Activated CD4-positive, alpha-beta memory T cell treated with anti-CD3 and anti-CD28 coated beads for 36 hours (primary cell): ENCODE data around the gene ALDH1A3. TPM values are rescaled to one million over a fixed set of nuclear protein-coding genes. Genes with fewer than 3 reads are reported as not detected.

Source experiments
- CTCF ChIA-PET: fragments of 350-600 bp; sonication (Branson Sonifier 250); formaldehyde crosslinking; loops from one replicate; lab custom pipeline; 2021; ENCODE audit warnings: antibody characterized with exemption, inconsistent platforms; lab: Charles Lee
- POLR2A ChIA-PET: fragments of 350-600 bp; sonication (Branson Sonifier 250); formaldehyde crosslinking; loops from one replicate; lab custom pipeline; 2021; ENCODE audit warnings: antibody characterized with exemption; lab: Charles Lee
- DNase-seq: peaks from one replicate; pipeline ENCODE4 v3.0.0-alpha.2; 2020
- H3K27ac Mint-ChIP-seq: one replicate; pipeline ENCODE4 v1.8.0; 2021; ENCODE audit warnings: mixed read lengths
- H3K27me3 Mint-ChIP-seq: one replicate; pipeline ENCODE4 v1.8.0; 2021; ENCODE audit warnings: mixed read lengths
- H3K36me3 Mint-ChIP-seq: one replicate; pipeline ENCODE4 v1.8.0; 2021; ENCODE audit warnings: mixed read lengths
- H3K4me1 Mint-ChIP-seq: one replicate; pipeline ENCODE4 v1.8.0; 2021; ENCODE audit warnings: low read depth, mixed read lengths
- H3K4me3 Mint-ChIP-seq: one replicate; pipeline ENCODE4 v1.8.0; 2021; ENCODE audit warnings: mild to moderate bottlenecking, mixed read lengths
- H3K9me3 Mint-ChIP-seq: one replicate; pipeline ENCODE4 v1.8.0; 2021; ENCODE audit warnings: mixed read lengths
- intact Hi-C: fragments of 100-400 bp; cut with micrococcal nuclease; formaldehyde crosslinking; loops from one replicate; pipeline ENCODE4 v1.15.1; 2023
- total RNA-seq, 2 experiments: library from RNA; stranded (reverse); gene quantifications; one replicate each; pipeline ENCODE4 v1.2.3, GENCODE V29; 2021

ALDH1A3 gene
- total RNA-seq, 2 experiments from 2014 or later: not detected

DNA sequence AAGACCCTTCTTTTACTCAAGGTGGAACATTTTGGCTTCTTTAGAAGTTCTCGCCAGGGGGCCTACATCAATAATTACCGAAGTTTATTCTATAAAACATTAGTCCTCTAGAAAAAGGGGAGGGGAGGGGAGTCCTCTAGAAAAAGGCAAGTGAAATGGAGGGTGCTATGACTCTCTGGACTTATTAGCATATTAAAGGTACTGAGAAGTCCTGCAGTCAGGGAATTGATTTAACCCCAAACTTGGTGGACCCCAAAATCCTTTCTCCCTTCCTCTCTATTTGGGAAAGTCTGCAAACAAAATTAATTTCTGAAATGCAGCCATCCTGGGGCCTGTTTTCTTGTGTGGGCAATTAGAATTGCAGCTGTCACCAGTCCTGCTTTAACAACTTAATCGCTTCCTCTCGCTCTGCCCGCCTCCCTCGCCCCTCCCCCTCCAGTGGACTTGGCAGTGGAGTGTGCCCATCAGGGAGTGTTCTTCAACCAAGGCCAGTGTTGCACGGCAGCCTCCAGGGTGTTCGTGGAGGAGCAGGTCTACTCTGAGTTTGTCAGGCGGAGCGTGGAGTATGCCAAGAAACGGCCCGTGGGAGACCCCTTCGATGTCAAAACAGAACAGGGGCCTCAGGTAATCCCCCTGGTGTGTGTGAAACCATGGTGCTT lies 20.6 kb downstream of the ALDH1A3 start:
- no peak for DNase-seq
- intact Hi-C loops: no loop called here
- Mint-ChIP-seq H3K27ac (no peak overlapping the region), H3K4me3 (no peak overlapping the region), H3K9me3 (no peaks in the 10 kb centered on the region), H3K36me3 (no peaks in the 10 kb centered on the region), H3K4me1 (no peaks in the 10 kb centered on the region), H3K27me3 (peaks cover 2% of the 10 kb centered on the region)
- ChIA-PET CTCF (no interaction called here), POLR2A (no interaction called here)

DNA sequence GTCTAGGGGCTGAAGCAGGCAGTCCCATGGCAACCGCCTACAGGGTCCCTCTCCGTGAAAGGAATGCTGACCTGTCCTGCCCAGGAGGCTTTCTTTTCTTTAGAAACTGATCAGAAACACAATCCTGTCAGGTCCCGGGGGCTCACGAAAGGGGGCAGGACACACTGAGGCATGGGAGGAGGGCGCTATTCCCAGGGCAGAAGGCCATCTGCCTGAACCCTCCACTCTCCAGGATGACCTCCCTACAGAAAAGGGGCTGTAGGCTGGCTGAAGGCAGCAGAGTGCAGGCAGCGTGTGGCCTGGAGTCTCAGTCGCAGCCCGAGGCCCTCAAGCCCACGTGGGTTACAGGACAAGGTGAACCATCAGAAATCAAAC lies 21.2 kb downstream of the ALDH1A3 start:
- CTCF ChIA-PET: no interaction called here
- POLR2A ChIA-PET: no interaction called here
- Mint-ChIP-seq H3K36me3 (no peaks in the 10 kb centered on the region), H3K9me3 (no peaks in the 10 kb centered on the region), H3K27me3 (peaks cover 2% of the 10 kb centered on the region), H3K4me3 (no peak overlapping the region), H3K4me1 (no peaks in the 10 kb centered on the region), H3K27ac (no peak overlapping the region)
- no peak for DNase-seq
- intact Hi-C loops: no loop called here

DNA sequence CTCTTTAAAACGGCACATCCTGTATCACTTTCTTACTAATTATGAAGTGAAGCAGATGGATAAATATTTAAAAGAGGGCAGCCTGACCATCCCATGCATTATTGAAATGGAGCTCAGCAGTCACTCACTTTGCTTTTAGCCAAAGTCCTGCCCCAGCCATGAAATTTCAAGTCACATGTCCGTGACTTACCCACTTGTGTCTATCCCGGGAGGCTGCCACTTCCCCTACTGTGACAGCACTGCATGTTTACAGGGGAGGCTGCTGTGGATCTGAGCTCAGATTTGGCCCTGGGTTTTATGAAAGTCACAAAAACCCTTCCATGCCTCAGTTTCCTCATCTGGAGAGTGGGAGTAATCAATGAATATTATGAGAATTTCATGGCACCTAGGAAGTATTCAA lies 21.7 kb downstream of the ALDH1A3 start:
- H3K4me1 Mint-ChIP-seq: no peaks in the 10 kb centered on the region
- ChIA-PET POLR2A (no interaction called here), CTCF (no interaction called here)
- H3K9me3 Mint-ChIP-seq: no peaks in the 10 kb centered on the region
- intact Hi-C loops: no loop called here
- H3K27me3 Mint-ChIP-seq: peaks cover 2% of the 10 kb centered on the region
- no peak overlapping the region for H3K4me3 Mint-ChIP-seq
- no peak for DNase-seq
- no peak overlapping the region for H3K27ac Mint-ChIP-seq
- H3K36me3 Mint-ChIP-seq: no peaks in the 10 kb centered on the region

DNA sequence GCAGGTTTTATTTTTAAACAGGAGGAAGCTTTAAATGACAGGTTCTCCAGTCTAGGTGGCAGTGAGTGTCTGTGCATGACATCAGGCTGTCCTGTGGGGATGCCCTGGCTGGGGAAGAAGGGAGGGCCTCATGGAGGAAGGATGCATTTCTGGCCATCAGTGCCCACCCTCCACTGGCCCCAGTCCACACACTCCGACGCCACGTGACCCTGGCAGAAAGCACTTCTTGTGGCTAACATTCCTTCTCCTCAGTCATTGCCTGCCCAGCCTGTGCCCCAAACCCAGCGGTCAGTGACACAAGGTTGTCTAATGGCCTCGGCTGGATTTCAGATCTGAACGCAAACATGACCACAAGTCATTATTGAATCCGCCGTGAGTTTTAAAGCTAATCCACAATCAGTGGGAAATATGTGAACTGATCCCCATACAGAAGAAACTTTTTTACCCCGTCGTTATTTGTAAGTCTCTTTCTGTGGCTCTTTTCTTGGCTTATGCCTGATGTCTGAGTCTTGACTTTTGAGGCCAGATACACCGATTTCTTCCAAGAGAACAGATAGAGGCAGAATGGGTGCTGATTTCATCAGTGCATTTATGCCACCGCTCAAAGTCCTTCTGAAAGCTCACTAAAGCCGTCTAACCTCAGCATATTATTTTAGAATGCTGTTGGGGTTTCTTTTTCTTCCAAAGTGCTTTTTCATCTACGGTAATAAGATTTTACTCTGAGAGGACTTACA lies 22.2 kb downstream of the ALDH1A3 start:
- H3K9me3 Mint-ChIP-seq: no peaks in the 10 kb centered on the region
- no peaks in the 10 kb centered on the region for H3K4me1 Mint-ChIP-seq
- H3K27me3 Mint-ChIP-seq: peaks cover 2% of the 10 kb centered on the region
- H3K27ac Mint-ChIP-seq: no peak overlapping the region
- no peak for DNase-seq
- CTCF ChIA-PET: interaction anchor here (1.6 kb wide), 1 partner anchor 106 kb away, joined by 5 read pairs; no protein-coding TSS in a partner anchor
- no peak overlapping the region for H3K4me3 Mint-ChIP-seq
- intact Hi-C loops: no loop called here
- POLR2A ChIA-PET: no interaction called here
- no peaks in the 10 kb centered on the region for H3K36me3 Mint-ChIP-seq

DNA sequence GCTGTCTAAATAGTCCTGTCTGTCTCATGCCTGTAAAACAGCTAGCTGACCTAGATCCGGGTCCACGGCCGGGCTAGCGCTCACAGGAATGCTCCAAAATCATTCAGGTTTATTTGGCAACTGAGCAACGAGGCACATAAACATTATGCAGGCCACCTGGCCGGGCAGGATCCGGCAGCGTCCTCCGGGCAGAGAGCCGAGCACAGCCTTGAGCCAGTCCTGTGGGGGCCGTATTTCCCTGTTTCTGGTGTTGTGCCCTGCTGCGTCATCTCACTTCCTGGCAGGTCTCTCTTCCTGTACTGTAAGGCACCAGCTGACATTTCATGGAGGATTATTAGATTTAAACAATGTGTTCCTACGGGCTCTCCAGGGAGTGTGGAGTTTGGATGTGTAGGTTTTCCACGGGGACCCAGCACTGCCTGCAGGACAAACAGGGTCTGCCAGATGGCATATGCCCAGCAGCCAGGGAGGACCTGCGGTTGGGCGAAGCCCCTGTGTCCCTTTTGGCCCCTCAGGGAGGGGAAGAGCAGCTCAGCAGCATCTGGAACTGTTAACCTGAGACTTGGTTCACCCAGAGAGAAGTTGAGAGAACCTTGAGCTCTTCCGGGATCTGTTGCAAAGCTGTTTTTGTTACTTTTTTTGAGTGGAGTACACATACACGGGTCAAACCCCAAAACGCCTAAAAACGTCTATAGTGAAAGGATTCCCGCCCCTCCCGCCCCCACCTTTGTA lies 23.0 kb downstream of the ALDH1A3 start:
- ChIA-PET CTCF (interaction anchor here (1.6 kb wide), 1 partner anchor 106 kb away, joined by 5 read pairs; no protein-coding TSS in a partner anchor), POLR2A (no interaction called here)
- H3K27ac Mint-ChIP-seq: no peak overlapping the region

DNA sequence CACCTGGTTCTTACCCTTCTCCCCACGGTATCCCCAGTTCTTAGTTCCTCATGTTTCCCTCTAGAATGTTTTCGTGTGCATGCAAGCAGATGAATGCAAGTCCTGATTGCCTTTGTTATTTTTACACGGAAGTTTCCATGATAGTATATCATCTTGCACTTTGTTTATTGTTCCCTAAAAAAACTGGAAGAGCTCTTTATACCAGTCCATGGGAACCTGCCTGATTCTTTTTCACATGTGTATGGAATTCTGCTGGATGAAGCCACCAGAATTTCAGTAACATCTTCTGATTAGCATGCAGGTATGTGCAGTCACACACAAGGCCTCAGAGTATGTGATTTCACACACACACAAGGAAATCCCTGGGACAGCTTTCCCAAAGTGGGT lies 23.5 kb downstream of the ALDH1A3 start:
- no peak for DNase-seq
- no peak overlapping the region for H3K27ac Mint-ChIP-seq
- intact Hi-C loops: no loop called here
- CTCF ChIA-PET: interaction anchor here (1.6 kb wide), 1 partner anchor 105 kb away, joined by 5 read pairs; no protein-coding TSS in a partner anchor
- H3K4me1 Mint-ChIP-seq: no peaks in the 10 kb centered on the region
- no peaks in the 10 kb centered on the region for H3K9me3 Mint-ChIP-seq
- H3K27me3 Mint-ChIP-seq: peaks cover 5% of the 10 kb centered on the region
- H3K4me3 Mint-ChIP-seq: no peak overlapping the region
- no peaks in the 10 kb centered on the region for H3K36me3 Mint-ChIP-seq
- POLR2A ChIA-PET: no interaction called here

More for the DNA sequence above, 23.0 kb downstream of the ALDH1A3 start:
- H3K4me3 Mint-ChIP-seq: no peak overlapping the region
- peaks cover 4% of the 10 kb centered on the region for H3K27me3 Mint-ChIP-seq
- DNase-seq: no peak
- no peaks in the 10 kb centered on the region for H3K9me3 Mint-ChIP-seq
- intact Hi-C loops: no loop called here
- no peaks in the 10 kb centered on the region for H3K4me1 Mint-ChIP-seq
- no peaks in the 10 kb centered on the region for H3K36me3 Mint-ChIP-seq

DNA sequence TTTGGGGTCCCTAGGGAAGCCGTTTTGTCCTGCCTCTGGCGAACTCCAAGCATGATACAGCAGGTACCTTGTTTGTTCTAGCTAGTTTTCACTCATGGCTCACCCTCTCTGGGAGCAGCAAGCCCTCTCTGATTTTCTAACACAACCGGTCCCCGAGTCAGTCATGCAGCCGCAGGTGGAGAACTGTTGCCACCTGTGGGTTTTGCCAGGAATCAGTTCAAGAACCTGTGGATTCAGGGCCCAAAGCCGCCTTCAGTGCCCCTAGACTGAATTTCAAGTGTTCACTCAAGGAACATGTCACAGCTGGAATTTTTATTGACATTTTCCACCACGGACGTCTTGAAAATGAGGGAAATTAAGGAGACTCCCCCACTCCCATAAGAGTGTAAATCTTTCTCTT lies 26.2 kb downstream of the ALDH1A3 start:
- Mint-ChIP-seq H3K27me3 (peaks cover 7% of the 10 kb centered on the region), H3K36me3 (no peaks in the 10 kb centered on the region), H3K4me1 (no peaks in the 10 kb centered on the region), H3K4me3 (no peak overlapping the region), H3K9me3 (no peaks in the 10 kb centered on the region), H3K27ac (no peak overlapping the region)
- ChIA-PET CTCF (interaction anchor here (1.3 kb wide), 2 partner anchors 12 to 31 kb away, joined by 3 to 4 read pairs; no protein-coding TSS in a partner anchor), POLR2A (no interaction called here)
- intact Hi-C loops: no loop called here
- DNase-seq: no peak

DNA sequence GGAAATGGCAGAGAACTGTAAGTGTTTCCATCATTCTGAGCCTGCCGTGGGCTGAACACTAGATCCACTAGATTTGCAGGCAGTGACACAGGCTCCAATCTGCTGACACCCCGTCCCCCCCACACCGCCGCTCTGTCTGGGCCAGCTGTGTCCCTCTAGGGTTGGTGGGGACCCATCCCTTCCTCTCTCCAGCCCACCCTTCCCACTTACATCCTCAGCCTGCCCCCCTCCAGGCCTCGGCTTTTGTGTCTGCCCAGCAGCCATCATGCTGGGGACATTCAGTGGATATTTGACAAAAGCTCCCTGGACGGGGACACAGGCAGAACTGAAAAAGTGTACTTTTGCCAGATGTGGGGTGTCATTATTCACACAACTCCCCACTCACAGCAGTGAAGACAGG lies 28.8 kb downstream of the ALDH1A3 start:
- ChIA-PET POLR2A (no interaction called here), CTCF (no interaction called here)
- no peak overlapping the region for H3K27ac Mint-ChIP-seq

DNA sequence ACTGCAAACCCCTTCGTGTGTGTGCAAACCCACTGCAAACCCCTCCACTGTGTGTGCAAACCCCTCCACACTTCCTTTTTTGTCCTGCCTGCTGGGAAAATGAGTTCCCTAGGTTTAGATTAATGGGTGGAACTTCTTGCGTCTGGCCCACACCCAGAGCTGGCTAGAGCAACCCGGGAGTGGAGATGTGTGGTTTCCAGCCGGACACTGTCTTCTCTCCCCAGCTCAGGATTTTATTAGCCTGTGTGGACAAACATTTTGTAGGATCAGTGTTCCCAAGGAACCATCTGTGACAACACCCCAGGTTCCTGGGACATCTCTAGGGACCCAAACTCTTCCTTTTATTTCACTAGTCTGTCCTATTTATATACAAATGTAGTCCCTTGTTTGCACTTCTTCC lies 29.9 kb downstream of the ALDH1A3 start:
- no peaks in the 10 kb centered on the region for H3K36me3 Mint-ChIP-seq
- no peaks in the 10 kb centered on the region for H3K9me3 Mint-ChIP-seq
- no peak overlapping the region for H3K27ac Mint-ChIP-seq
- H3K4me3 Mint-ChIP-seq: no peak overlapping the region
- no peaks in the 10 kb centered on the region for H3K4me1 Mint-ChIP-seq
- no peak for DNase-seq
- POLR2A ChIA-PET: no interaction called here
- H3K27me3 Mint-ChIP-seq: peaks cover 17% of the 10 kb centered on the region
- intact Hi-C loops: no loop called here
- CTCF ChIA-PET: no interaction called here

More for the DNA sequence above, 28.8 kb downstream of the ALDH1A3 start:
- Mint-ChIP-seq H3K4me3 (no peak overlapping the region), H3K27me3 (peaks cover 12% of the 10 kb centered on the region), H3K4me1 (no peaks in the 10 kb centered on the region), H3K9me3 (no peaks in the 10 kb centered on the region), H3K36me3 (no peaks in the 10 kb centered on the region)
- intact Hi-C loops: no loop called here
- DNase-seq: no peak

DNA sequence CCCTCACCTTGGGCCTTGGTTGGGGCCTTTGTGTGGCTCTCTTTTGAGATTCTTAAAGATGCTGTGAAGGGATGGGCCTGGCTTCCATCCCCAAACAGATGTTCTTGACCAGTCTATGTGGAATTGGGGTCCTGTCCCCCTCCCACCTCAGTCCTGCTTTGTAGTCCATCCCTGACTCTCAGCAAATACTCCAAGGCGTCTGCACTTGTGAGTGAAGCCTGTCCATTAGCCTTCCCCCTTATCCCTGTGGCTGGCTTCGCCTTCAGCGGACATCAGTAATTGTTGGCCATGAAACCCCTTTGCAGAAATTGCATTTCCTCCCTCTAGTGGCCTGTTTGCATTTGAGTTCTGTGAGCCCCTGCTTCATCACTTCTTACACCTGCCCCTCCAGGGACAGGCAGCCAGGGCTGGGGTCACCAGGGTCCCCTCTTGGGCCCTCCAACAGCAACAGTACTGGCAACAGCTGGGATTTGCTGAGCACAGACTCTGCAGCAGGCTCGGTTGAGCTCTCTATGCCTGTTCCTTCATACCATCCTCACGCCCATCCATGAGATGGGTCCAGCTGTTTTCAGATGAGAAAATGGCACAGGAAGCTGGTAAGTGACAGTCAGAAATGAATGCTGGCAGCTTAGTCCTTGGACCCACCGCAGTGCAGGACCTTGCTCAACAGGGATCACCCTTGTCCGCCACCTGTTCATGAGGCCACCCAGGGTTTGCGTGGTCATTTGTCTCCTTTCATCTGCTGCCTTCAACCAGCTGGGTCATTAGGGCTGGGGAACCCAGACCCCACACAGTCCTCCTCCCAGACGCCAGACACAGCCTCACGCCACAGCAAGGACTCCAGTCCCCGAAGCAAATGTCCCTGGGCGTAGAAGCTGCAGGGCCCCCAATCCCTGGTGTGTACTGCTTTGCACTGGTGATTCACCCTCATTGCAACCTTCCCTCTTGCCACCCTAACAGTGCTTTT lies 30.6 kb downstream of the ALDH1A3 start:
- CTCF ChIA-PET: interaction anchor here (3.4 kb wide), 1 partner anchor 97 kb away, joined by 11 read pairs; no protein-coding TSS in a partner anchor
- intact Hi-C loops: no loop called here

DNA sequence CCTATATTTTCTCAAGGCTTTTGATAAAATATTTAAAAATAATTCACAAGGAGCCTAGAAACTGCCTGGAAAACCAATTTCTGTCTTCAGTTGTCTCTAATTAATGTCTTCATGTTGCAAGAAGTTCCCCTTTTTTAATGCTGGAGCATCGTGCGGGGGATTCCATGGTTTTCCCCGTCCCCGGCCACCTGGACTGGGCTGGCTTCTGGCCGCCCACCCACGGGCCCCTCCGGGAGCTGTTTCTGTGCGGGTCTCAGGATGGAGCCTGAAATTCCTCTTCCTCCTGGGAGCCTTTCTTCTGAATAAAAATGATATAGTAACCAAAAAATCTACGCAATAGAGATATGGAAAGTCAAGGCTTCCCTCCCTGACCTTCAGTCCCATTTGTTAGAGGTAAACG lies 31.5 kb downstream of the ALDH1A3 start:
- H3K36me3 Mint-ChIP-seq: no peaks in the 10 kb centered on the region
- ChIA-PET POLR2A (no interaction called here), CTCF (interaction anchor here (3.4 kb wide), 1 partner anchor 97 kb away, joined by 11 read pairs; no protein-coding TSS in a partner anchor)
- H3K27ac Mint-ChIP-seq: no peak overlapping the region
- intact Hi-C loops: no loop called here
- no peaks in the 10 kb centered on the region for H3K9me3 Mint-ChIP-seq
- H3K27me3 Mint-ChIP-seq: peaks cover 17% of the 10 kb centered on the region
- H3K4me3 Mint-ChIP-seq: no peak overlapping the region
- H3K4me1 Mint-ChIP-seq: no peaks in the 10 kb centered on the region
- DNase-seq: no peak

More for the DNA sequence above, 30.6 kb downstream of the ALDH1A3 start:
- peaks cover 17% of the 10 kb centered on the region for H3K27me3 Mint-ChIP-seq
- no peaks in the 10 kb centered on the region for H3K4me1 Mint-ChIP-seq
- no peaks in the 10 kb centered on the region for H3K9me3 Mint-ChIP-seq
- no peaks in the 10 kb centered on the region for H3K36me3 Mint-ChIP-seq
- H3K4me3 Mint-ChIP-seq: no peak overlapping the region
- POLR2A ChIA-PET: no interaction called here
- no peak overlapping the region for H3K27ac Mint-ChIP-seq
- no peak for DNase-seq
